Chondrocyte (in vitro differentiated cells): ENCODE results near the gene UVRAG. TPM values are rescaled to one million over a fixed set of nuclear protein-coding genes. Genes with fewer than 3 reads are reported as not detected.
"Not testable (repeated sequence)": the region's sequence is repeated elsewhere in the genome, so short reads cannot be mapped to it uniquely, and the experiment has no call there.

Source experiments
- DNase-seq: peaks from one replicate; pipeline ENCODE4 v3.0.0; 2021; ENCODE audit warnings: mixed read lengths, low spot score
- H3K27ac Mint-ChIP-seq: one replicate; pipeline ENCODE4 v1.8.0; 2021; ENCODE audit warnings: mild to moderate bottlenecking, moderate library complexity, mixed read lengths; ENCODE audit not compliant: unreplicated experiment
- H3K27me3 Mint-ChIP-seq: 2 replicates; pipeline ENCODE4 v1.8.0; 2021; ENCODE audit warnings: low read depth, mixed read lengths
- H3K36me3 Mint-ChIP-seq: 2 replicates; pipeline ENCODE4 v1.8.0; 2021; ENCODE audit warnings: low read depth, mixed read lengths
- H3K4me1 Mint-ChIP-seq: 2 replicates; pipeline ENCODE4 v1.8.0; 2021; ENCODE audit warnings: low read depth, mild to moderate bottlenecking, mixed read lengths
- H3K4me3 Mint-ChIP-seq: one replicate; pipeline ENCODE4 v1.8.0; 2021; ENCODE audit warnings: mild to moderate bottlenecking, moderate library complexity, mixed read lengths; ENCODE audit not compliant: unreplicated experiment
- H3K9me3 Mint-ChIP-seq: 2 replicates; pipeline ENCODE4 v1.8.0; 2021; ENCODE audit warnings: low read depth, mixed read lengths
- total RNA-seq: library from RNA; stranded (reverse); gene quantifications from 3 replicates; pipeline ENCODE4 v1.2.1, GENCODE V29; 2021
- TF ChIP-seq, protein P1 (sequence below): fragments of 200-600 bp; sonication (generic); IDR thresholded peaks from 2 replicates; pipeline ENCODE4 v1.5.0; 2021; ENCODE audit warnings: antibody characterized with exemption, mild to moderate bottlenecking, moderate library complexity

Gene UVRAG
- total RNA-seq, 1 donor from 2014 or later = 16.9 TPM

DNA sequence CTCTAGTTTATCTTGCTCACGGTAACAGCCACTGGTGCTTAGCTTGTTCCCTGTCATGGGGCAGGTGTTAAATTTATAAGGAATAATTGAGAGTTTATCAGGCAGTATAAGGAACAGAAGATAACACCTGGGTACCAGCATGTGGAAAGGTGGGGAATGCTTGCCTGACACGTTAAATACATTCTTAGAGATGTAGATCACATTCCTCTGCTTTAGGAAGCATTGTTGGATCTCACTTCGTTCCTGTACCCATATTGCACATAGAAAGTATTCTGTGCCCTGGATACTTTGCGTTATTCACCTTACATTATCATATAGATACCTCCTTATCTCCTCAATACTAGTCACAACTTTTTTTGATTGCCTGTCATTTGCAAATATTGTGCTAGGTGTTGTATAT, 114.7 kb downstream of the UVRAG start:
- DNase-seq = no peak
- TF ChIP-seq, protein P1, sequence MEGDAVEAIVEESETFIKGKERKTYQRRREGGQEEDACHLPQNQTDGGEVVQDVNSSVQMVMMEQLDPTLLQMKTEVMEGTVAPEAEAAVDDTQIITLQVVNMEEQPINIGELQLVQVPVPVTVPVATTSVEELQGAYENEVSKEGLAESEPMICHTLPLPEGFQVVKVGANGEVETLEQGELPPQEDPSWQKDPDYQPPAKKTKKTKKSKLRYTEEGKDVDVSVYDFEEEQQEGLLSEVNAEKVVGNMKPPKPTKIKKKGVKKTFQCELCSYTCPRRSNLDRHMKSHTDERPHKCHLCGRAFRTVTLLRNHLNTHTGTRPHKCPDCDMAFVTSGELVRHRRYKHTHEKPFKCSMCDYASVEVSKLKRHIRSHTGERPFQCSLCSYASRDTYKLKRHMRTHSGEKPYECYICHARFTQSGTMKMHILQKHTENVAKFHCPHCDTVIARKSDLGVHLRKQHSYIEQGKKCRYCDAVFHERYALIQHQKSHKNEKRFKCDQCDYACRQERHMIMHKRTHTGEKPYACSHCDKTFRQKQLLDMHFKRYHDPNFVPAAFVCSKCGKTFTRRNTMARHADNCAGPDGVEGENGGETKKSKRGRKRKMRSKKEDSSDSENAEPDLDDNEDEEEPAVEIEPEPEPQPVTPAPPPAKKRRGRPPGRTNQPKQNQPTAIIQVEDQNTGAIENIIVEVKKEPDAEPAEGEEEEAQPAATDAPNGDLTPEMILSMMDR = no peak
- H3K4me3 Mint-ChIP-seq = no peak overlapping the region
- H3K36me3 Mint-ChIP-seq = peaks cover 6% of the 10 kb centered on the region
- peaks cover 5% of the 10 kb centered on the region for H3K9me3 Mint-ChIP-seq
- no peaks in the 10 kb centered on the region for H3K27me3 Mint-ChIP-seq
- H3K4me1 Mint-ChIP-seq = peaks cover 61% of the 10 kb centered on the region
- H3K27ac Mint-ChIP-seq = no peak overlapping the region

DNA sequence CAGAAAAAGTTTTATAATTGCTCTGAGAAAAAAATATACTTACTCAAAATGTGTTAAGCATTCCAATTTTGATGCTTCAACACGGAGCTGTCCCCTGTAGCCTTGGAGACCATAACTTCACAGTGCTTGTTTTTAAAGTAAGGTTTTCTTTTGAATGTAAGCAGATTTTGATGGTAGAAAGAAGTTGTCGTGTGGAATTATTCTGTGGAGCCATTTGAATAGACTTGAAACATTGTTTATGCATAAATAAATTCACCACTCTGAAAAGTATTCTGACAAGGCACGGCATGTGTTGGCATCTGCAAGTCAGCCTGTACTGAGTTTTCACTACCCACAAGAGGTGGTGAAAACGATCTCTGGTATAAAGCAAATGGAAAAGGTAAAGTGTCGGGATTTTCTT, 115.5 kb downstream of the UVRAG start:
- Mint-ChIP-seq H3K36me3 (peaks cover 6% of the 10 kb centered on the region), H3K27me3 (no peaks in the 10 kb centered on the region), H3K4me1 (peaks cover 56% of the 10 kb centered on the region), H3K27ac (peak overlapping the region; percentile 80), H3K4me3 (no peak overlapping the region), H3K9me3 (peaks cover 5% of the 10 kb centered on the region)
- TF ChIP-seq, protein P1 = no peak
- no peak for DNase-seq

DNA sequence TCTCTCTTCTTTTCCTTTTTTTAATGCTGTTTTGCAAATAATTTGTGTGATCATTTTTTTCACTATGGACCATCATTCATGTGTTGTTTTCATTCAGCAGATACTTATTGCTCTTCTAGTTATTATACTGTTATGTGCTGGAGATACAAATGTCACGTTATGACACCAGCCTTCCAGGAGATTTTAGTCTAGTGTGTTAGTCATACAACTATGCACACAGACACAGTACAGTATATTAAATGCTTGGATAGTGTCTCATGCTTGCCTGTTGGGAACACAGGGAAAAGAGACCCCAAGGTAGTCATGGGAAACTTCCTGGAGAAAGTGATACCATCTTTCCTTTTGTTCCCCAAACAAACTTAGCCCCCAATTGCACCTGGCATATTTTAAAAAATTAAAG, 116.1 kb downstream of the UVRAG start:
- H3K27me3 Mint-ChIP-seq = no peaks in the 10 kb centered on the region
- peak overlapping the region; percentile 80 for H3K27ac Mint-ChIP-seq
- H3K4me1 Mint-ChIP-seq = peaks cover 51% of the 10 kb centered on the region
- peaks cover 5% of the 10 kb centered on the region for H3K9me3 Mint-ChIP-seq
- no peak overlapping the region for H3K4me3 Mint-ChIP-seq
- no peak for DNase-seq
- peaks cover 6% of the 10 kb centered on the region for H3K36me3 Mint-ChIP-seq
- TF ChIP-seq, protein P1 = no peak

DNA sequence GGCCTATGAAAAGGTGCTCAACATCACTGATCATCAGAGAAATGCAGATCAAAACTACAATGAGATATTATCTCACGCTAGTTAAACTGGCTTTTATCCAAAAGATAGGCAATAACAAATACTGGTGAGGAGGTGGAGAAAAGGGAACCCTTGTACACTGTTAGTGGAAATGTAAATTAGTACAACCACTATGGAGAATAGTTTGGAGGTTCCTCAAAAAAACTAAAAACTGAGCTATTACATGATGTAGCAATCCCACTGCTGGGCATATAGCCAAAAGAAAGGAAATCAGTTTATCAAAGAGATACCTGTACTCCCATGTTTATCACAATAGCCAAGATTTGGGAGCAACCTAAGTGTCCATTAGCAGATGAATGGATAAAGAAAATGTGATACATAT, 118.7 kb downstream of the UVRAG start:
- H3K27ac Mint-ChIP-seq, H3K9me3 Mint-ChIP-seq, H3K36me3 Mint-ChIP-seq, H3K4me3 Mint-ChIP-seq, H3K27me3 Mint-ChIP-seq, DNase-seq: not testable (repeated sequence)
- H3K4me1 Mint-ChIP-seq = peaks cover 38% of the 10 kb centered on the region

DNA sequence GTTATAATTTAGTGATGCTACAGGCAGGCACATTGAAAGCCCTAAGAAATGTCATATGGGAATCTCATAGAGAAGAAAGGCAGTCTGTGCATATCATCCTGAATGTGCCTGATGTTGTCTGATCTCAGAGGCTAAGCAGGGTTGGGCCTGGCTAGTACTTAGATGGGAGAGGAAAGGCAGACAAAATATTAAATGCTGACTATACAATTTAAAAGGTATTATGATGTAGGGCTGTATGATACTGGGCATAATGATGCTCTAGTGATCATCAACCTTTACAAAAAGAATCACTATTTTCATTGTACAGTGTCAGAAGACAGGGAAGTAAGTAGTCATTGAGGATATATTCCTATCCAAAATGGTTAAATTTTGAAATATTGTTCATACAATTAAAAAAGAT, 119.8 kb downstream of the UVRAG start:
- H3K9me3 Mint-ChIP-seq = peaks cover 5% of the 10 kb centered on the region
- no peak overlapping the region for H3K27ac Mint-ChIP-seq
- peaks cover 3% of the 10 kb centered on the region for H3K36me3 Mint-ChIP-seq
- H3K4me3 Mint-ChIP-seq = no peak overlapping the region
- H3K4me1 Mint-ChIP-seq = peaks cover 31% of the 10 kb centered on the region
- DNase-seq = no peak
- TF ChIP-seq, protein P1 = no peak
- H3K27me3 Mint-ChIP-seq = no peaks in the 10 kb centered on the region

DNA sequence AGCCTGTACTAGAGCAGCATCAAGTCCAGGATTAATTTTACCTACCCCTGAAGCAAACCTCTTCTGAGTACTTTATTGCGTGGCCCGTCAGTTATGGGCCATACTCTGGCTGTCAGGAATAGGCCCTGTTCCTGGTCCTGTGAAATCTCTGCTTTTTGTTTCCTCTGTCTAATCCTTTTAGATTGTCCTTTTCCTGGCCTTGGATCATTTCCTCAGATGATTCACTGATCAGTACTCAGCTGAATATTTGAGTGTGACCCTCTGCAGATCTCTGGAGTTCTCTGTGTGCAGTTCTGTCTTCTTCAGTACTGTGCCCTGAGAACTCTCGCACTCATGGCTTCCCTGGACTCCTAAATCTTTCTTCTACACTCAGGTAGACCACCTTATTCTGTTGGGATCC, 123.5 kb downstream of the UVRAG start:
- no peak for DNase-seq

More for the DNA sequence above, 123.5 kb downstream of the UVRAG start:
- Mint-ChIP-seq H3K4me3 (no peak overlapping the region), H3K9me3 (no peaks in the 10 kb centered on the region), H3K27ac (no peak overlapping the region), H3K27me3 (no peaks in the 10 kb centered on the region), H3K4me1 (peaks cover 10% of the 10 kb centered on the region), H3K36me3 (no peaks in the 10 kb centered on the region)
- TF ChIP-seq, protein P1 = no peak
